Suprapubic skin (tissue), 4 donors: Measurements from ENCODE around the gene TGM2. TPM values are rescaled to one million over a fixed set of nuclear protein-coding genes. Genes with fewer than 3 reads are reported as not detected.

Experiments
- DNase-seq, 2 donors: peaks; one replicate each; pipeline ENCODE4 v3.0.0-alpha.2; 2019; ENCODE audit warnings: low spot score in 2 of 2
- H3K27ac ChIP-seq: fragments of 200-600 bp; sonication (generic); one replicate; pipeline ENCODE4 v1.5.1; 2019
- H3K27me3 ChIP-seq: fragments of 200-600 bp; sonication (generic); one replicate; pipeline ENCODE4 v1.5.1; 2019
- H3K36me3 ChIP-seq: fragments of 200-600 bp; sonication (generic); one replicate; pipeline ENCODE4 v1.5.1; 2019
- H3K4me1 ChIP-seq: fragments of 200-600 bp; sonication (generic); one replicate; pipeline ENCODE4 v1.5.1; 2019
- H3K4me3 ChIP-seq: fragments of 200-600 bp; sonication (generic); one replicate; pipeline ENCODE4 v1.5.1; 2019; ENCODE audit warnings: mild to moderate bottlenecking
- H3K9me3 ChIP-seq: fragments of 200-600 bp; sonication (generic); one replicate; pipeline ENCODE4 v1.5.1; 2019
- EP300 ChIP-seq: sonication (generic); formaldehyde crosslinking; IDR thresholded peaks from one replicate; pipeline ENCODE4 v1.6.1; 2017; ENCODE audit warnings: antibody characterized with exemption
- POLR2A ChIP-seq, 2 donors: fragments of 450-650 bp; IDR thresholded peaks; one replicate each; pipeline ENCODE4 v1.6.1; 2017; ENCODE audit warnings: antibody characterized with exemption in 2 of 2, mild to moderate bottlenecking in 2 of 2, moderate library complexity in 2 of 2
- POLR2AphosphoS5 ChIP-seq, 3 donors: sonication (generic); formaldehyde crosslinking; IDR thresholded peaks; one replicate each; pipeline ENCODE4 v1.6.1; 2017; ENCODE audit warnings: antibody characterized with exemption in 3 of 3
- WGBS: methylation state at CpG from one replicate; pipeline ENCODE4 v1.1.5; 2018; 5-methylcytosine and 5-hydroxymethylcytosine counted together
- total RNA-seq, 4 donors: library from RNA; depleted of rRNA; stranded (reverse); fragments of >200 nt; gene quantifications; one replicate each; pipeline ENCODE4 v1.1.0, GENCODE V29; 2016
- TF ChIP-seq, protein P1 (sequence below), 2 donors: fragments of 200-600 bp in 1 of 2; fragments of 450-650 bp in 1 of 2; sonication (generic) in 1 of 2; IDR thresholded peaks; one replicate each; pipeline ENCODE4 v1.5.1; 2016 to 2019; ENCODE audit warnings: antibody characterized with exemption in 2 of 2, mild to moderate bottlenecking in 1 of 2, moderate library complexity in 1 of 2

Gene TGM2
- total RNA-seq, 4 donors from 2014 or later = 1.5 to 6.6 (median 3.8) TPM

DNA sequence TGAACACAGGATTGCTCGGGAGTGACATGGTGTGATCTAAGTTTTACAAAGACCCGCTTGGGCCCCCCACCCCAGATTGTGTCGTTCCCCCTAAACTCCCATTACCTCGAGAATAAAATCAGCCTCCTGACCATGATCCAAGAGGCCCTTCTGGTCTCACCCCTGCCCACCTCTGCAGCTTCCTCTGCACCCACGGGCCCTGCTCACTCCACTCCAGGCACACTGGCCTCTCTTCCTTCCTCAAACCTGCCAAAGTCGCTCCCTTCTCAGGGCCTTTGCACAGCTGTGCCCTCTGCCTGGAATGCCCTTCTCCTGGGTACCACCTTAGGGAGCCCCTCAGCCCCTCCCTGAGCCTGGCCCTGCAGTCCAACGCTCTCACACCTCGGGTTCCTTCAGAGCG is 17.9 kb downstream of the TGM2 start:
- no peaks in the 10 kb centered on the region for H3K36me3 ChIP-seq
- WGBS = 83% methylated on average over 9 of the region's 9 CpGs
- peaks cover 23% of the 10 kb centered on the region for H3K4me1 ChIP-seq
- TF ChIP-seq POLR2AphosphoS5 (IDR thresholded peaks at IDR 0.05) (no peak), EP300 (no peak), POLR2A (IDR thresholded peaks at IDR 0.05) (no peak)
- TF ChIP-seq, protein P1, sequence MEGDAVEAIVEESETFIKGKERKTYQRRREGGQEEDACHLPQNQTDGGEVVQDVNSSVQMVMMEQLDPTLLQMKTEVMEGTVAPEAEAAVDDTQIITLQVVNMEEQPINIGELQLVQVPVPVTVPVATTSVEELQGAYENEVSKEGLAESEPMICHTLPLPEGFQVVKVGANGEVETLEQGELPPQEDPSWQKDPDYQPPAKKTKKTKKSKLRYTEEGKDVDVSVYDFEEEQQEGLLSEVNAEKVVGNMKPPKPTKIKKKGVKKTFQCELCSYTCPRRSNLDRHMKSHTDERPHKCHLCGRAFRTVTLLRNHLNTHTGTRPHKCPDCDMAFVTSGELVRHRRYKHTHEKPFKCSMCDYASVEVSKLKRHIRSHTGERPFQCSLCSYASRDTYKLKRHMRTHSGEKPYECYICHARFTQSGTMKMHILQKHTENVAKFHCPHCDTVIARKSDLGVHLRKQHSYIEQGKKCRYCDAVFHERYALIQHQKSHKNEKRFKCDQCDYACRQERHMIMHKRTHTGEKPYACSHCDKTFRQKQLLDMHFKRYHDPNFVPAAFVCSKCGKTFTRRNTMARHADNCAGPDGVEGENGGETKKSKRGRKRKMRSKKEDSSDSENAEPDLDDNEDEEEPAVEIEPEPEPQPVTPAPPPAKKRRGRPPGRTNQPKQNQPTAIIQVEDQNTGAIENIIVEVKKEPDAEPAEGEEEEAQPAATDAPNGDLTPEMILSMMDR (IDR thresholded peaks at IDR 0.05) = no peak
- no peak for DNase-seq
- no peaks in the 10 kb centered on the region for H3K27me3 ChIP-seq
- no peak overlapping the region for H3K27ac ChIP-seq
- H3K9me3 ChIP-seq = no peaks in the 10 kb centered on the region
- no peak overlapping the region for H3K4me3 ChIP-seq

DNA sequence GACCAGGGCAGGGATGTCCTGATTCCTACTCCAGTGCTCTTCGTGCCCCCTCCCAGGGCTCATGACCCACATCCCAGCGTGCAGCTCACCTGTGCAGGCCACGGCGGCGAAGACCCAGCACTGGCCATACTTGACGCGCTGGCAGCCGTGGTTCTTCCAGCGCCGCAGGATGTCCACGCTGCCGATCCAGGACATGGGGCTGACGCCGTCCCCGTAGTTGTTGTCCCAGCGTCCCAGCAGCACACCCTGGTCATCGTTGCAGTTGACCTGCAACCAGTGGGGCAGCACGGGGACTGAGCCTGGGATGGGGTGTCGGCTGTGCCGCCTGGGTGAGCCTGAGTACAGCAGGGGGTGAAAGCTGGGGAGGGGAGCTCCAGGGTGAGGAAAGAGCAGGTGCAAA is 18.4 kb downstream of the TGM2 start:
- WGBS = 93% methylated on average over 10 of the region's 20 CpGs
- H3K27ac ChIP-seq = no peak overlapping the region
- H3K36me3 ChIP-seq = no peaks in the 10 kb centered on the region
- H3K27me3 ChIP-seq = no peaks in the 10 kb centered on the region
- H3K4me1 ChIP-seq = peaks cover 17% of the 10 kb centered on the region
- H3K4me3 ChIP-seq = no peak overlapping the region
- DNase-seq = no peak
- H3K9me3 ChIP-seq = no peaks in the 10 kb centered on the region
- TF ChIP-seq POLR2AphosphoS5 (IDR thresholded peaks at IDR 0.05) = no peak
- TF ChIP-seq POLR2A (IDR thresholded peaks at IDR 0.05) = no peak
- TF ChIP-seq, protein P1 (IDR thresholded peaks at IDR 0.05) = no peak
- no peak for TF ChIP-seq EP300

DNA sequence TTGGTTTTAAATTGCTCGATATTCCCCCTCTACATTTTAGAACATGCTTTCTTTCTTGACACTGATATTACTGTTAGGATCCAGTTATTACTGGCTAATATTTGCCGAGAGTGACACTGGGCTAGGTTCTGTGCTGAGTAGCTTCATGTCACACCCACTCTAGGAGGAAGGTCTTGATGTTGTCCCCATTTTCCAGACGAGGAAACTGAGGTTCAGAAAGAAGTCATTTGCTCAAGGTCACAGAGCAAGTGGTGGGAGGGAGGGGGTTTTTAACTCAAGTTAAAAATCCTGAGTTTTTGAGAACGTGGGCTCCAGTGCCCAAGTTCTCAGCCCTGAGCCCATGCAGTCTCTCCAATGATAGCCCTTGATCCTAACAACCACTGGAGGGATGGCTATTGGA is 18.9 kb downstream of the TGM2 start:
- 84% methylated on average over 4 of the region's 4 CpGs for WGBS
- TF ChIP-seq POLR2A (IDR thresholded peaks at IDR 0.05) (no peak), EP300 (no peak), POLR2AphosphoS5 (IDR thresholded peaks at IDR 0.05) (no peak)
- TF ChIP-seq, protein P1 (IDR thresholded peaks at IDR 0.05) = no peak
- no peaks in the 10 kb centered on the region for H3K36me3 ChIP-seq
- H3K27me3 ChIP-seq = no peaks in the 10 kb centered on the region
- H3K27ac ChIP-seq = no peak overlapping the region
- H3K4me3 ChIP-seq = no peak overlapping the region
- H3K4me1 ChIP-seq = peaks cover 15% of the 10 kb centered on the region
- DNase-seq = no peak
- no peaks in the 10 kb centered on the region for H3K9me3 ChIP-seq

DNA sequence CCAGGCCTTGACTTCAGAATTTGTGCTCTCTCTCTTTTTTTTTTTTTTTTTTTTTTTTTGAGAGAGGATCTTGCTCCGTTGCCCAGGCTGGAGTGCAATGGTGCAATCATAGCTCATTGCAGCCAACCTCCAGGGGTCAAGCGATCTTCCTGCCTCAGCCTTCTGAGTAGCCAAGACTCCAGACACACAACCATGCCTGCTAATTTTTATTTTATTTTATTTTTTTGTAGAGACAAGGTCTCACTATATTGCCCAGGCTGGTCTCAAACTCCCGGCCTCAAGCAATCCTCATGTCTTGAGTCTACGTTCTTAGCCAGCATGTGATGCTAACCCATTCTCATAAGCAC is 19.4 kb downstream of the TGM2 start:
- WGBS = 96% methylated on average over 4 of the region's 4 CpGs
- TF ChIP-seq POLR2AphosphoS5 (IDR thresholded peaks at IDR 0.05) (no peak), EP300 (no peak), POLR2A (IDR thresholded peaks at IDR 0.05) (no peak)
- TF ChIP-seq, protein P1 (IDR thresholded peaks at IDR 0.05) = no peak
- H3K36me3 ChIP-seq = no peaks in the 10 kb centered on the region
- H3K4me3 ChIP-seq = no peak overlapping the region
- no peak overlapping the region for H3K27ac ChIP-seq
- H3K4me1 ChIP-seq = peaks cover 15% of the 10 kb centered on the region
- H3K27me3 ChIP-seq = no peaks in the 10 kb centered on the region
- DNase-seq = no peak
- no peaks in the 10 kb centered on the region for H3K9me3 ChIP-seq

DNA sequence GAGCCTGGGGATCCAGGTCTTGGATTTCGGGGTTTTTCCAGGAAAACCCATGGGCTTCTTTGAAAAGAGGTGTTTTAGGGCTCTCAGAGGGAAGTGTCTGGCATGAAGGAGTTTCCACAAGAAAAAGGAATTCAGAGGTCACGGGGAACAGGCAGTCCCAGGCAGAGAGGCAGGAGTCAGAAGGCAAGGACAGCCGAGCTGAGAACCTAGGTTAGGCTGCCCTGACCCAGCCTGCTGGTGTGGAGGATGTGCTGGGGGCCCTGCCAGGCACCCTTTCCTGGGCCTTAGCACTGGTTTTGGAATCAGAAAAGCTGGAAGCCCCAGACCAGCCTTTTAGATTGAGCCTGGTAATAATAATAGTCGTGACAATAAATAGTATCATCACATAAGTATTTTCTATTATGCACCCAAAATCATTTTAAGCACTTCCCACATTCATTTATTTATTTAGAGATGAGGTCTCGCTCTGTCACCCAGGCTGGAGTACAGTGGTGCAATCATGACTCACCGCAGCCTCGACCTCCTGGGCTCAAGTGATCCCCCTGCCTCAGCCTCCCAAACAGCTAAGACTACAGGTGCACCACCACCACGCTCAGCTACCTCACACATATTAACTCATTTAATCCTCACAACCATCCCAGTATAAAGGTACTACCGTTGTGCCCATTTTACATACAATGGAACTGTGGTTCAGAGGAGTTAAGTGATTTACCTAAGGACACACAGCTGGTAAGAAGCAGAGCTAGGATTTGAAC is 19.9 kb downstream of the TGM2 start:
- TF ChIP-seq POLR2A (IDR thresholded peaks at IDR 0.05) (no peak), POLR2AphosphoS5 (IDR thresholded peaks at IDR 0.05) (no peak), EP300 (no peak)
- TF ChIP-seq, protein P1 (IDR thresholded peaks at IDR 0.05) = no peak
- H3K36me3 ChIP-seq = no peaks in the 10 kb centered on the region
- H3K4me1 ChIP-seq = peaks cover 15% of the 10 kb centered on the region
- H3K4me3 ChIP-seq = no peak overlapping the region
- no peak overlapping the region for H3K27ac ChIP-seq
- 75% methylated on average over 9 of the region's 9 CpGs for WGBS
- DNase-seq = no peak
- H3K9me3 ChIP-seq = no peaks in the 10 kb centered on the region
- no peaks in the 10 kb centered on the region for H3K27me3 ChIP-seq
